Inflammatory macrophage treated with lipopolysaccharide for 1 hour (primary cell): ENCODE measurements around the gene IL1R1.

Experiments used
- DNase-seq, 2 donors: peaks; one replicate each; pipeline ENCODE4 v3.0.0-alpha.2; 2020 to 2022

IL1R1 gene

DNA sequence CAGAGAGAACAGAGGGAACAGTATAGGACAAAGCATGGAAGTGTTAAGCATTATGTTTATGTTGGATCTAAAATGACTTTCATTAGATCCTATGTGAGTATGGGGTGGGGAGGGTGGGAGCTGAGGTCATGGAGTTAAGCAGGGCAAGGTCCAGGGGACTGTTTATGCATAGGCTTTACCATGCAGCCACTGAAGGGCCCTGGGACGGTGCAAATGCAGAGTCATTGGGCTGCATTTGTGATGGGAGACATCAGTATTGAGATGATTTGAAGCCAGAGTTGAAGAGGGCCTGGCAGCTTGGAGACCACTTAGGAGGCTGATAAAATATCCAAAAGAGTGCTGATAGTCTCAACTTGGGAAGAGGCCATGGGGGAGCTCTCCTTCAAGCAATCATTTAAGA lies 66.9 kb downstream of the IL1R1 start:
- no peak for DNase-seq

DNA sequence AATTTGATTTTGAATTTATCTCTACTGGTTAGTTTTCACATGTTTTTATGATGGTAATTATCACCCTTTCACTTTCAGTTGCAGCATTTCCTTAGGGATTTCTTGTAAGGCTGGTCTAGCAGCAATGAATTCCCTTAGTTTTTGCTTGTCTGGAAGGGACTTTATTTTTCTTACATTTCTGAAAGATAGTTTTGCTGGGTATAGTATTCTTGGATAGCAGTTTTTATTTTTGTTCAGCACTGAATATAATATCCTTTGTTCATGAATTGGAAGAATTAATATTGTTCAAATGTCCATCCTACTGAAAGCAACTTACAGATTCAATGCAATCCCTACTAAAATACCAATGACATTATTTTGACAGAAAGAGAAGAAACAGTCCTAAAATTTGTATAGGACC lies 74.5 kb downstream of the IL1R1 start:
- no peak for DNase-seq

DNA sequence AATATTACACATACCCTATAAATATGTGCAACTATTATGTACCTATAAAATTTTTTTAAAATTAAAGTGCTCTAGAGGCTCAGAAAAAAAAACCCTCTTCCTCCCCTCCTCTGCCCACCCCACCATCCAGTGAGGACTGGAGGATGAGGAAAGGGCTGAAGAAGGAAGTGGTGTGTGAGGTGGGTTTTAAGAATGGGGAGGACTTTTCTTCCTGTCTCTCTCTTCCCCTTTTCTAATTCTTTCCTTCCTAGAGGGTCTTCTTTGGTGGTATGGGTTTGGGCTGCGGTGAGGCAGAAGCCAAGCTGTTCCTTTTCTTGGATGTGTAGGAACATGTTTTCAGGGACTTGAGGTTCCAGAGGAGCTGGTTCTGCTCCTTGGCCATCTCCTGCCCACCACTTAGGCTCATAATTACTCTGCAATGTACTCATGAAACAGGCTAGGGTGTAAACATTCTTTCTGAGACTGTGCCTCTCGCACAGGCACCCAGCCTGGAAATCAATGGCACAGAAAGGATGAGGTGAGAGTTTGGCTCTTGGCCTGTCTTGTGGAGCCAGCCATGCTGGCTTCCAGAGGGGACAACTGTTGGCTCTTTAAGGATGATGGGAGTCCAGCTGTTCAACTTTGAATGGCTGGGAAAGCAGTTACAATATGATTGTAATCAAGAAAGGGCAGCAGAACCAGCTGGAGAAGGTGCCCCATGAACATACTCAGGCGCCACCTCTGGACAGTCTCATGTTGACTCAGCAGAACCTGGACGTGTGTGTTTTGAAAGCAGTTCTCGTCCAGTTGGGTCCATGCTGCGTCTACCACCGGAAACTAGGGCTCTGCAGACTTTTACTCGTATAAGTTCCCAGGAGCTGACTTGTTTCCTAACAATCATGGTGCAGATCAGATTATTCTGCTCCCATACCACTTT lies 82.5 kb downstream of the IL1R1 start:
- DNase-seq: no peak

DNA sequence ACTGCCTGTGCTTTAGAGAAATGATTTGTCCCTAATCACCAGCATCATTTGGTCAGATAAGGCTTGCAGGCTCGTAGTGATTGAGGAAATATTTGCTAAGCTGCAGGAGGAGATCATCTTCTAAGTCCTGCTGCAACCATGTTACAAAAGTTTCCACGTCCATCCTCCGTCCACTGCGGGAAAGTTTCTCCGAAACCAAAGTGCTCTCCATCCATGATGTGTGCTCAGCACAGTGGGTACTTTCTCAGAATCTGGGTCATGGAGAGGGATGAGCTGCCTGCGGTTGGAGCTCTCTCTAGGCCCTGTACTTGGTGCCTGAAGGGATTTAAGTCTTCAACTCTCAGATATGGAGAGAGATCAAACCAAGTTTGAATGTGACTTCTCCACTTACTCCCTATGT lies 83.6 kb downstream of the IL1R1 start:
- DNase-seq: no peak

GRCh38 chr2:102226612-102227391 lies 84.3 kb downstream of the IL1R1 start:
- no peak for DNase-seq

DNA sequence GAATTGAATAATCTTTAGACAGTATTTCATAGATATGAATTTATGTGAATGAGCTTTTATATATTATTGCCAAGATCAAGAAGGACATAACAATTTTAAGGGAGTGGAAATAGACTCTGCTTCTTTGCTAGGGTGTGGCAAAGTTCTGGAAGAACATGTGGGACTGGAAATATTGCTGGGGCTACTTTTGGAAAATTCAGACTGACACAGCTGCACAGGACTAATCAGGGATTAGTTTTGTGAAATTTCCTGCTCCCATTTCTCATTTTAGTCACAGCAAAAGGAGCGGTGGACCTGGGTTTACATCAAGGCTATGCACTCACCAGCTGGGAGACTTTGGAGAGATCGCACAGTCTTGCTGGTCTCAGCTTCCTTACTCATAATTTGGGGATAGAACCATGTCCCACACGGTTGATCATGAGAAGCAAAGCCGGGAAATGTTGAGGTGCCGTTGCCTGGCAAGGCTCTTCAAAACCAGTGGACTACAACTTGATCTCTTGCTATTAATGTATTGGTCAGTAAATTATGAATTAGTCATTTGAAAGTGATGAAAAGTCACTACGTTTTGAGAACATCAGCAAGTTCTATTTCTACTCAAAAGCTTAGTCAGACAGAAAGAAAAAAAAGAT lies 86.7 kb downstream of the IL1R1 start:
- no peak for DNase-seq
